HepG2 (cell line): ENCODE measurements around the gene CDH23. TPM values are rescaled to one million over a fixed set of nuclear protein-coding genes. Genes with fewer than 3 reads are reported as not detected.

Source experiments
- ATM ChIP-seq: fragments of 450-650 bp; IDR thresholded peaks from 2 replicates; pipeline ENCODE4 v1.7.1; 2017; ENCODE audit warnings: mild to moderate bottlenecking, borderline replicate concordance
- ELF4 ChIP-seq: sonication (generic); formaldehyde crosslinking; IDR thresholded peaks from 2 replicates; pipeline ENCODE4 v1.5.0; 2020; ENCODE audit warnings: missing genetic modification reagents, mild to moderate bottlenecking, moderate library complexity, borderline replicate concordance
- GATAD1 ChIP-seq: IDR thresholded peaks from 2 replicates; pipeline ENCODE4 v1.6.1; 2016; ENCODE audit warnings: missing genetic modification reagents, missing compliant biosample characterization
- HMG20A ChIP-seq: IDR thresholded peaks from 2 replicates; pipeline ENCODE4 v1.6.1; 2016; ENCODE audit warnings: borderline replicate concordance
- KLF13 ChIP-seq: sonication (generic); formaldehyde crosslinking; IDR thresholded peaks from 2 replicates; pipeline ENCODE4 v1.4.0; 2020; ENCODE audit warnings: mild to moderate bottlenecking, missing genetic modification reagents
- NFKB2 ChIP-seq: sonication (generic); formaldehyde crosslinking; IDR thresholded peaks from 2 replicates; pipeline ENCODE4 v1.4.0; 2020; ENCODE audit warnings: missing genetic modification reagents, borderline replicate concordance
- RBFOX2 ChIP-seq: fragments of 200-400 bp; formaldehyde crosslinking; IDR thresholded peaks from 2 replicates; pipeline ENCODE4 v1.6.1; 2017; ENCODE audit warnings: low read depth, mild to moderate bottlenecking, low read length
- SIN3B ChIP-seq: fragments of 150-350 bp; IDR thresholded peaks from 2 replicates; pipeline ENCODE4 v1.6.1; 2014; ENCODE audit warnings: low read length
- SIX4 ChIP-seq: sonication (generic); formaldehyde crosslinking; IDR thresholded peaks from 2 replicates; pipeline ENCODE4 v1.4.0; 2020; ENCODE audit warnings: missing genetic modification reagents
- SP1 ChIP-seq, 2 experiments: fragments of 450-650 bp in 1 of 2; sonication (generic) in 1 of 2; formaldehyde crosslinking in 1 of 2; IDR thresholded peaks; 2 replicates each; pipeline versions ENCODE4 v1.4.0 to v1.6.1; 2016 to 2020; ENCODE audit warnings: missing genetic modification reagents in 1 of 2
- ZEB1 ChIP-seq: IDR thresholded peaks from 2 replicates; pipeline ENCODE4 v1.6.1; 2012; ENCODE audit warnings: mild to moderate bottlenecking, low read depth, inconsistent platforms; ENCODE audit not compliant: insufficient replicate concordance
- ZNF703 ChIP-seq: sonication (generic); formaldehyde crosslinking; IDR thresholded peaks from 2 replicates; pipeline ENCODE4 v1.5.1; 2020; ENCODE audit warnings: missing genetic modification reagents, mild to moderate bottlenecking, moderate library complexity, borderline replicate concordance
- ZNF782 ChIP-seq: sonication (generic); formaldehyde crosslinking; IDR thresholded peaks from 2 replicates; pipeline ENCODE4 v1.4.0; 2020; ENCODE audit warnings: missing genetic modification reagents, mild to moderate bottlenecking, borderline replicate concordance
- ZSCAN9 ChIP-seq: IDR thresholded peaks from 2 replicates; pipeline ENCODE4 v1.6.1; 2016; ENCODE audit warnings: borderline replicate concordance
- polyA plus RNA-seq, 8 experiments: library from polyadenylated mRNA; depleted of rRNA in 3 of 8; stranded (reverse) in 7 of 8; unstranded in 1 of 8; fragments of >200 nt; fragmentation: Illumina TruSeq in 4 of 8; extraction: Trizol in 4 of 8; gene quantifications; 2 replicates each; pipeline versions ENCODE4 v1.2.1 to v1.2.3, GENCODE V29; 2011 to 2016; ENCODE audit warnings: low read depth in 4 of 8, missing spikeins in 1 of 8, mixed read lengths in 1 of 8; ENCODE audit not compliant: insufficient read depth in 1 of 8
- total RNA-seq, 5 experiments: library from RNA; depleted of rRNA; stranded (reverse); fragments of >200 nt; fragmentation: Illumina TruSeq; extraction: Trizol; gene quantifications; 2 replicates each; pipeline ENCODE4 v1.2.3, GENCODE V29; 2016; ENCODE audit warnings: low read depth in 1 of 5
- TF ChIP-seq, protein P1 (sequence below), 2 experiments: sonication (generic) in 1 of 2; formaldehyde crosslinking in 1 of 2; IDR thresholded peaks; 2 replicates each; pipeline versions ENCODE4 v1.6.1 to v1.9.0; 2014 to 2022; ENCODE audit warnings: antibody characterized with exemption in 1 of 2, borderline replicate concordance in 1 of 2, inconsistent platforms in 1 of 2, low read depth in 1 of 2, missing genetic modification reagents in 1 of 2
- TF ChIP-seq, protein P2 (sequence below): sonication (generic); formaldehyde crosslinking; IDR thresholded peaks from 2 replicates; pipeline ENCODE4 v1.4.0; 2020; ENCODE audit warnings: missing genetic modification reagents
- TF ChIP-seq, protein P3 (sequence below): sonication (generic); formaldehyde crosslinking; IDR thresholded peaks from 2 replicates; pipeline ENCODE4 v1.8.0; 2022; ENCODE audit warnings: low read depth, missing genetic modification reagents
- TF ChIP-seq, protein P4 (sequence below): sonication (generic); formaldehyde crosslinking; IDR thresholded peaks from 2 replicates; pipeline ENCODE4 v1.4.0; 2020; ENCODE audit warnings: mild to moderate bottlenecking, missing genetic modification reagents

The CDH23 gene
- total and polyA plus RNA-seq, 2 of the 13 experiments (the other 11 are each of a cell fraction or from before 2014, with no cell fraction given), result 0.13 TPM; not detected in 1

DNA sequence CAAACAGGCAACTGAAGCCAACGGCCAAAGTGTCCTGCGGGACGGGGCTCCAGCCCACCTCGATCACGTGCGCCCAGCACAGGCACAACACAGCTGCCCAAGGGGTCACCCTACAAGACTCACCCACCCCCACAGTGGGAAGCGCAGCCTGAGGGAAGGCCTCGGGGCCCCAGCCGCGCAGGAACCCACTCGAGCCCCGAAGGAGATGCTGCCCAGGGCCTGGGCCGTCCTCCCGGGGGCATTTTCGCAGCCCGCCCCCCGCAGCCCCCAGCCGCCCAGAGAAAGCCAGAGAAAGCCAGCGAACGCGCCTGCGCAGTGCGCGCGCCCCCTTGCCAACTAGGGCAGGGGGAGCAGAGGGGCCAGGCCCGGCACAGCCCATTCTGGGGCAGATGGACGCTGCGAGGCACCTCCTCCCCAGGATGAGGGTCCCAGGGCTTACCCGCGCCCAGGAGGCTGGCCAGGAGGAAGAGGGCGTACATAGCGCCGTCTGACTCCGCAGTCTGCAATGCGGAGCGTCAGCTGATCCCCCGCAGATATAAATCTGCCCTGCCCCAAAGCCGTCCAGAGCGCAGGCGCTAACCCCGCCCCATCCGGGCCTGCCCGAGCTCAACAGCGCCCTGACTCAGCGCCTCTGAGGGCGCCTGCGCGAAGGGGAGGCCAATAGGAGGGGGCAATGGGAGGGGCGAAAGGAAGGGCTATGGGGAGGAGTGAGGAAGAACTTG is 454.2 kb downstream of the CDH23 start, which contains the start of gene PSAP (continued):
- TF ChIP-seq, protein P1, sequence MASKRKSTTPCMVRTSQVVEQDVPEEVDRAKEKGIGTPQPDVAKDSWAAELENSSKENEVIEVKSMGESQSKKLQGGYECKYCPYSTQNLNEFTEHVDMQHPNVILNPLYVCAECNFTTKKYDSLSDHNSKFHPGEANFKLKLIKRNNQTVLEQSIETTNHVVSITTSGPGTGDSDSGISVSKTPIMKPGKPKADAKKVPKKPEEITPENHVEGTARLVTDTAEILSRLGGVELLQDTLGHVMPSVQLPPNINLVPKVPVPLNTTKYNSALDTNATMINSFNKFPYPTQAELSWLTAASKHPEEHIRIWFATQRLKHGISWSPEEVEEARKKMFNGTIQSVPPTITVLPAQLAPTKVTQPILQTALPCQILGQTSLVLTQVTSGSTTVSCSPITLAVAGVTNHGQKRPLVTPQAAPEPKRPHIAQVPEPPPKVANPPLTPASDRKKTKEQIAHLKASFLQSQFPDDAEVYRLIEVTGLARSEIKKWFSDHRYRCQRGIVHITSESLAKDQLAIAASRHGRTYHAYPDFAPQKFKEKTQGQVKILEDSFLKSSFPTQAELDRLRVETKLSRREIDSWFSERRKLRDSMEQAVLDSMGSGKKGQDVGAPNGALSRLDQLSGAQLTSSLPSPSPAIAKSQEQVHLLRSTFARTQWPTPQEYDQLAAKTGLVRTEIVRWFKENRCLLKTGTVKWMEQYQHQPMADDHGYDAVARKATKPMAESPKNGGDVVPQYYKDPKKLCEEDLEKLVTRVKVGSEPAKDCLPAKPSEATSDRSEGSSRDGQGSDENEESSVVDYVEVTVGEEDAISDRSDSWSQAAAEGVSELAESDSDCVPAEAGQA (IDR thresholded peaks at IDR 0.05; ENCODE audit: low read depth), result peak; percentile 35; the same call in 1 of the 2 replicates
- TF ChIP-seq, protein P1 (CRISPR knock-in tag; IDR thresholded peaks at IDR 0.05; ENCODE audit: borderline replicate concordance), result no peak; the same call in 1 of the 2 replicates
- TF ChIP-seq KLF13 (no peak), RBFOX2 (peak; percentile 96), ELF4 (CRISPR knock-in tag) (no peak; the same call in 1 of the 2 replicates), ZSCAN9 (CRISPR knock-in tag) (no peak; the same call in 1 of the 2 replicates), SIN3B (peak; percentile 64; the same call in 1 of the 2 replicates), ZEB1 (no peak), ZNF782 (CRISPR knock-in tag) (peak; percentile 76; the same call in 1 of the 2 replicates), HMG20A (CRISPR knock-in tag) (no peak), ZNF703 (CRISPR knock-in tag) (no peak), ATM (no peak), SP1 (IDR thresholded peaks at IDR 0.05) (no peak), SP1 (CRISPR knock-in tag; IDR thresholded peaks at IDR 0.05) (peak; percentile 60), SIX4 (no peak), NFKB2 (CRISPR knock-in tag) (peak; percentile 93; the same call in 1 of the 2 replicates), GATAD1 (CRISPR knock-in tag) (no peak; the same call in 1 of the 2 replicates)
- TF ChIP-seq, protein P2, sequence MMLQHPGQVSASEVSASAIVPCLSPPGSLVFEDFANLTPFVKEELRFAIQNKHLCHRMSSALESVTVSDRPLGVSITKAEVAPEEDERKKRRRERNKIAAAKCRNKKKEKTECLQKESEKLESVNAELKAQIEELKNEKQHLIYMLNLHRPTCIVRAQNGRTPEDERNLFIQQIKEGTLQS (CRISPR knock-in tag), result 0 out of 2 replicates have a peak, but pooled peaks have one; percentile 63
- TF ChIP-seq, protein P3, sequence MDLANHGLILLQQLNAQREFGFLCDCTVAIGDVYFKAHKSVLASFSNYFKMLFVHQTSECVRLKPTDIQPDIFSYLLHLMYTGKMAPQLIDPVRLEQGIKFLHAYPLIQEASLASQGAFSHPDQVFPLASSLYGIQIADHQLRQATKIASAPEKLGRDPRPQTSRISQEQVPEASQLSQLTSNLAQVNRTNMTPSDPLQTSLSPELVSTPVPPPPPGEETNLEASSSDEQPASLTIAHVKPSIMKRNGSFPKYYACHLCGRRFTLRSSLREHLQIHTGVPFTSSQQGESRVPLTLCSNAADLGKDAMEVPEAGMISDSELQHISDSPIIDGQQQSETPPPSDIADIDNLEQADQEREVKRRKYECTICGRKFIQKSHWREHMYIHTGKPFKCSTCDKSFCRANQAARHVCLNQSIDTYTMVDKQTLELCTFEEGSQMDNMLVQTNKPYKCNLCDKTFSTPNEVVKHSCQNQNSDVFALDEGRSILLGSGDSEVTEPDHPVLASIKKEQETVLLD (CRISPR knock-in tag), result no peak; the same call in 1 of the 2 replicates
- TF ChIP-seq, protein P4, sequence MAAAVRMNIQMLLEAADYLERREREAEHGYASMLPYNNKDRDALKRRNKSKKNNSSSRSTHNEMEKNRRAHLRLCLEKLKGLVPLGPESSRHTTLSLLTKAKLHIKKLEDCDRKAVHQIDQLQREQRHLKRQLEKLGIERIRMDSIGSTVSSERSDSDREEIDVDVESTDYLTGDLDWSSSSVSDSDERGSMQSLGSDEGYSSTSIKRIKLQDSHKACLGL (CRISPR knock-in tag), result peak; percentile 65; the same call in 1 of the 2 replicates
